A549 treated with Mapracorat at 1 μM for 4 hours (cell line): ENCODE results near the gene ACKR2. TPM values are rescaled to one million over a fixed set of nuclear protein-coding genes. Genes with fewer than 3 reads are reported as not detected.

Experiments used
- total RNA-seq: library from RNA; stranded (reverse); fragments of 200-300 nt; extraction: Qiagen RNA extraction; gene quantifications from 5 replicates; pipeline ENCODE4 v1.2.3, GENCODE V29; 2022

Gene ACKR2, protein sequence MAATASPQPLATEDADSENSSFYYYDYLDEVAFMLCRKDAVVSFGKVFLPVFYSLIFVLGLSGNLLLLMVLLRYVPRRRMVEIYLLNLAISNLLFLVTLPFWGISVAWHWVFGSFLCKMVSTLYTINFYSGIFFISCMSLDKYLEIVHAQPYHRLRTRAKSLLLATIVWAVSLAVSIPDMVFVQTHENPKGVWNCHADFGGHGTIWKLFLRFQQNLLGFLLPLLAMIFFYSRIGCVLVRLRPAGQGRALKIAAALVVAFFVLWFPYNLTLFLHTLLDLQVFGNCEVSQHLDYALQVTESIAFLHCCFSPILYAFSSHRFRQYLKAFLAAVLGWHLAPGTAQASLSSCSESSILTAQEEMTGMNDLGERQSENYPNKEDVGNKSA
- 0.09 to 0.22 TPM in 2 of 5 replicates, not detected in the others for total RNA-seq

DNA sequence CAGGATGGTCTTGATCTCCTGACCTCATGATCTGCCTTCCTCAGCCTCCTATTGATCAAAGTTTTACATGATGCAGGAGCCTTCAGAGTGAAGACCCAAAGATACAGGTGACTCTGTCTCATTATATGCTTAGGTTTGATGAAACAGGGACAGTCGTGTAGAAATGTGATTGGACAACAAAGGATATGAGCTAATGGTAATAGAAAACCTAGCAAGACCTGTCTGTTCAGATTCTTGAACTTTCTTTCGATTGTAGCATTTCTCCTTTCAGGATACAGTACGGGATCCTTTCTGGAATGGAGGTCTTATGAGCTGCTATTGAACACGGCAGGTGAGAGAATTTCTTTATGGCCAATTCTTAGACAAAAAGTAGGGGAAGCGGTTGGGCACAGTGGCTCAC, at the start of gene ACKR2:
TSS of gene ACKR2 (plus strand) at position 244 of the 400 bp plus-strand sequence. CDS start 55,058 bp downstream, outside the sequence.

DNA sequence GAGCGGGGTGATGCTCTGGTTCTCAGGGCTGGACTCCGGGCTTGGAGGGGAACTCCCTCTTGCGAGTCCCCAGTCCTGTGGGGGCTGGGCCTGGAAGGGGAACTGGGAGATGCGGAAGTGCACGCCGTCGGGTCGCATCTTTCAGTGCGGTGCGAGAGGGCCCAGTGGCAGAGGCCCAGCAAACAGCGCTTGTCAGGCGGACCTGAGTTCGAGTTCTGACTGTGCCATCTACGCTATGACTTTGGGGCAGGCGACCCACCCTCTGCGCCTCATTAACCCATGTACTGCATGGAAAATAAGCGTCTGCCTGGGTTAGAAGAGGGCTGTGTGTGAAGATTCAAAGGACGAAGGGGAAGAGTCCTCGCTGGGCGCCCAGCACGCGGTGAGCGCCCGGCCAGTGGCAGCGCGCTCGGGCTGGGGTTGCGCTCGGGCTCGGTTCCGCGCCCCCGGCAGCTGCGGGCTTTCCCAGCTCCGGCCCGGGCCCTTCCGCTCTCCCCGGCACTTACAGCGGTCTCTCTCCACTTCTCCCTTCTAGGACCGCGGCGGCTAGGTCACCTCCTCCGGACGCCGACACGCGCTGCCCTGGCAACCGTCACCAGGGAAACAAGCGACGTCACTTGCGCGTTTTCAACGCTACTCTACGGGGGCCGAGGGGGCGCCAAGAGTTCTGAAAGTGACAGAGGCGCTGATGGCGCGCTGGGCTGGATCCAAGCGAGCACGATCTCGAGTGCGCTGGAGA, 36.4 kb upstream of the ACKR2 start, which contains the start of gene CCDC13:
TSS of gene CCDC13 (minus strand) at position 584 of the 739 bp plus-strand sequence. CDS start 14,908 bp downstream, outside the sequence.

DNA sequence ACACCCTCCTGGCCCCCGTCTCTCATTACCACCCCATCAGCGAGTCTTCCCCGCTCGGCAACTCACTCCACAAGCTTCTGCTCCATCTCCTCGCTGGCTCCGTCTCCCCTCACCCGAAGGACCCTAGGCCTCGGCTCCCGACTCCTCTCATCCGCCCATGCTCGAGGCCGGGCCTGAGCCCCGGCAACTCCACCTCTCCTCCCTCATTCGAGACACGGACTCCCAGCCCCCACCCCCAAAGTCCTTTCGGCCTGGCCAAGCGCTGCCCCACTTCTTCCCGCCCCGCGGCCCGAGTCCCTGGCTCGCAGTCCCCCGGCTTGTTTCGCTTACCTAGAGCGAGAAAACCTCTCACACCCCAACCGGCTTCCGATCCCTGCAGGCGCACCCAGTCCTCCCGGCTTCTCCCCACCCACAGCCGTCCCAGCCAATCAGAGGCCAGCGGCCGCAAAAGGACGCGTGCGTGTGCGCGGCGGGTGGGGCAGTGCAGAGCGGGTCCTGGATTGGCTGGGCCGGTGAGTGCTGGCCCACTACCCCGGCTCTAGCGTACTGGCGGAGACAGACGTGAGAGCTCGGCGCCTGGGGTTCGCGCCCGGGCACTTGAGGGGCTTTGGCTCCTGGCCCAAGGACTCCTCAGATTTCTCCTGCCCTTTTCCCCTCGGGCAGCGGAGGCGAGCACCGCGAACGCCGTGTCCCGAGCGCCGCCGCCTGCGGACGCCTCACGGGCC, 5.0 kb upstream of the ACKR2 start, which contains the start of gene HIGD1A:
TSS of gene HIGD1A (minus strand) at position 385 of the 725 bp plus-strand sequence. CDS start 10,237 bp downstream, outside the sequence.

DNA sequence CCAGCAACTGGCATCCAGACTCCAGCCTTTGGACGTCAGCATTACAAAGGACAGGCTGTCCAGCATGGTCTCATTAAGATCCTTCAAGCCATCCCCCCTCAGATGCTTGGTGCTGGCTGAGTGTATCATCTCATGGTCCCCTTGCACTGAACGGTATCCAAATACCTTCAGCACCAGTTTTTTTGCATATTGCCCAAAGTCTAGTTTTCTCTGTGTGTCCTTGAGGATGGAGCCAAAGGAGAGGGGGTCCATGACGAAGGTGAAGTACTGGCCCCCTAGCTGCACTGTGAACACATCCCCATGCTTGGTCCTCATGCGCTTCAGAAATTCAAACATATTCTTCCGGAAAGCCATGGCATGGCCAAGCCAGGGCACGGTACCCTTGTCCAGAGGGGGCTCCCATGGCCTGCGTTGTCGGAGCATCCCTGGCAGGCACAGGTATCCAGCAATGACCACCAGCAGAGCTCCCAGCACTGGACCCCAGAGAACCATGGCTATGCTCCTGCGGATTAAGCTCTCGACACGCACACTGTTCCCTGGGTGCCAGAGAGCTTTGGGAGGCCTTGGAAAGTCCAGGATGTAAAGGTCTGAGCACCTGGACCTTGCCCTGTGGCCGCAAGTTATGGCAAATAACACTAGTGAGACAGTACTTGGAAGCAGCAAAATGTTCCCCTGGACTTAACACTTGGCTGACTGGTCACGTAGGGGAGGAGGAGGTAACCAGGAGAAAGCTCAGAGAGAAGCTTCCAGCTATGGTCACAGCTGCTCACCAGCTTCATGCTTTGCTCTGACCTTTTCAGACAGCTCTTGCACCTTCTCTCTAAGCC, 66.3 kb downstream of the ACKR2 start, which contains the start of gene CYP8B1:
TSS of gene CYP8B1 (minus strand) at position 555 of the 827 bp plus-strand sequence. CDS start at position 492, 63 bp downstream.

DNA sequence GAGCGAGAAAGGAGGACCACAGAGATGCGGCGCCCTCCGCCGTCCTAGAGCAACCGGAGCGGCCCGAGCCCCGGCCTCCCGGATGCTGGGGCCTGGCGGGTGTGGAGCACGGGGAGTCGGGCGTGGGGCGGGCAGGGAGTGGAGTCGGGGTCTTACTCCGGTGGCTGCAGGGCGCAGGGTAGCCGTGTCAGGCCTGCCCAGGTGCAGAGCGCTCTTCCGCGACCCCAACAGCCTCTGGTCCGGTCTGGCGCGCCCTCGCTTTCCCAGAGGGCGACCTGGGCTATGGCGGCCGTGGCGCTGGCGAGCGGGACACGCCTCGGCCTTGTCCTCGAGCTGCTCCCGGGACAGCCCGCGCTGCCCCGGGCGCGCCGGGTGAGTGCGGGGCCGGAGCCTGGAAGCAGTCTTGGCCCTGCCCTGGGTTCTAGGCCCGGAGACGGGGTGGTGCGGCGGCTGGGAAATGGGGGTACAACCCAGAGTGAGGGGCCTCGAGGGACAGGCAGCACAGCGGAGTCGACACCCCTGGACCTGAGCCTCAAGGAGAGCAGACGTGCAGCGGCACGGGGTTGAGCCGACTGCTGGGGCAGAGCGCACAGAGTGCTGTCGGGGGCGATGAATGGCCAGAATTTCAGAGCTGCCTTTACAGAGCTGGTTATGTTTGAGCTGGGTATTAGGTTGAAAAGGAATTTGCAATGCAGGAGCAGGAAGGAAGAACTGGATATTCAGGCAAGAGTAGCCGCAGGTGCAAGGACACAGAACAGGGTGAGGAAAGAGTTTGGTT, 97.0 kb downstream of the ACKR2 start, which contains the start of gene ZNF662:
TSS of gene ZNF662 (plus strand) at position 73 of the 778 bp plus-strand sequence. CDS start 1,973 bp downstream, outside the sequence.

Other genes starting within 250 kb of the ACKR2 start
- gene SEC22C, start 227.5 kb upstream of the ACKR2 start, total RNA-seq = 27.8 to 35.2 TPM (median 34.5 TPM) in 5 replicates
- gene SS18L2, start 218.6 kb upstream of the ACKR2 start, total RNA-seq = 16.3 to 18.5 TPM (median 17.7 TPM) in 5 replicates
- 8.6 to 13.1 TPM (median 10.3 TPM) in 5 replicates for gene NKTR, start 208.8 kb upstream of the ACKR2 start, total RNA-seq
- 5.0 to 7.1 TPM (median 6.4 TPM) in 5 replicates for gene ZBTB47, start 155.7 kb upstream of the ACKR2 start, total RNA-seq
- not detected in 5 replicates for gene KLHL40, start 123.9 kb upstream of the ACKR2 start, total RNA-seq
- gene HHATL, start 106.6 kb upstream of the ACKR2 start, total RNA-seq = not detected in 5 replicates
- 0.30 to 0.74 TPM (median 0.41 TPM) in 5 replicates for gene CCDC13, start 36.2 kb upstream of the ACKR2 start, total RNA-seq
- 69.9 to 95.7 TPM (median 75.4 TPM) in 5 replicates for gene HIGD1A, start 5.0 kb upstream of the ACKR2 start, total RNA-seq
- gene CYP8B1, start 66.4 kb downstream of the ACKR2 start, total RNA-seq = not detected in 5 replicates
- not detected in 5 replicates for gene ZNF662, start 96.7 kb downstream of the ACKR2 start, total RNA-seq
- gene GASK1A, start 169.9 kb downstream of the ACKR2 start, total RNA-seq = 0.06 to 0.08 TPM in 2 of 5 replicates, not detected in the others